GM12864 (cell line): Measurements from ENCODE around the gene CRTC1.

ENCODE experiments used
- DNase-seq: peaks from one replicate; pipeline ENCODE4 v3.0.0-alpha.2; 2011; ENCODE audit warnings: low read depth
- H3K4me3 ChIP-seq: 2 replicates; pipeline ENCODE4 v1.5.1; 2011; ENCODE audit warnings: mild to moderate bottlenecking, low read depth, low read length, control low read depth
- CTCF ChIP-seq: IDR thresholded peaks from 2 replicates; pipeline ENCODE4 v1.5.1; 2011; ENCODE audit warnings: low read depth, mild to moderate bottlenecking, moderate library complexity, low read length, control low read depth, inconsistent platforms; ENCODE audit errors: missing control alignments

CRTC1 gene

GRCh38 chr19:18704971-18705370 is 21.5 kb downstream of the CRTC1 start:
- DNase-seq: no peak
- no peak overlapping the region for H3K4me3 ChIP-seq
- no peak for TF ChIP-seq CTCF

GRCh38 chr19:18708452-18709231 is 25.2 kb downstream of the CRTC1 start:
- TF ChIP-seq CTCF: no peak
- DNase-seq: no peak
- H3K4me3 ChIP-seq: no peak overlapping the region

GRCh38 chr19:18709546-18709945 is 26.1 kb downstream of the CRTC1 start:
- TF ChIP-seq CTCF: no peak
- no peak for DNase-seq
- H3K4me3 ChIP-seq: no peak overlapping the region

GRCh38 chr19:18710186-18710585 is 26.7 kb downstream of the CRTC1 start:
- TF ChIP-seq CTCF: no peak
- no peak for DNase-seq

GRCh38 chr19:18710996-18711751 is 27.7 kb downstream of the CRTC1 start:
- H3K4me3 ChIP-seq: no peak overlapping the region
- no peak for DNase-seq
- TF ChIP-seq CTCF: no peak

More at GRCh38 chr19:18710186-18710585, 26.7 kb downstream of the CRTC1 start:
- no peak overlapping the region for H3K4me3 ChIP-seq

GRCh38 chr19:18711893-18712292 is 28.4 kb downstream of the CRTC1 start:
- H3K4me3 ChIP-seq: no peak overlapping the region
- no peak for DNase-seq
- no peak for TF ChIP-seq CTCF
